Stomach smooth muscle (tissue), 2 donors: ENCODE data around the gene HDAC6.
"Not testable (repeated sequence)": the region's sequence is repeated elsewhere in the genome, so short reads cannot be mapped to it uniquely, and the experiment has no call there.

Experiments used
- H3K27ac ChIP-seq: one replicate; pipeline ENCODE4 v1.7.0; 2013; ENCODE audit warnings: mild to moderate bottlenecking, low read length, inconsistent platforms
- H3K27me3 ChIP-seq, 2 donors: one replicate each; pipeline ENCODE4 v1.7.0; 2013; ENCODE audit warnings: low read length in 2 of 2; ENCODE audit not compliant: insufficient read depth in 2 of 2, control insufficient read depth in 1 of 2
- H3K36me3 ChIP-seq, 2 donors: one replicate each; pipeline ENCODE4 v1.7.0; 2013; ENCODE audit warnings: low read length in 2 of 2; ENCODE audit not compliant: control insufficient read depth in 2 of 2, insufficient read depth in 2 of 2
- H3K4me1 ChIP-seq: one replicate; pipeline ENCODE4 v1.7.0; 2013; ENCODE audit warnings: low read length; ENCODE audit not compliant: control insufficient read depth, insufficient read depth
- H3K4me3 ChIP-seq, 2 donors: one replicate each; pipeline ENCODE4 v1.7.0; 2013; ENCODE audit warnings: low read length in 2 of 2
- H3K9ac ChIP-seq, 2 donors: one replicate each; pipeline ENCODE4 v1.7.0; 2013; ENCODE audit warnings: low read length in 2 of 2, mild to moderate bottlenecking in 1 of 2
- H3K9me3 ChIP-seq, 2 donors: one replicate each; pipeline ENCODE4 v1.7.0; 2013; ENCODE audit warnings: low read length in 2 of 2; ENCODE audit not compliant: control insufficient read depth in 2 of 2
- donor health status: healthy.
- donor health status: Pancreatic carcinoma.

HDAC6 gene

DNA sequence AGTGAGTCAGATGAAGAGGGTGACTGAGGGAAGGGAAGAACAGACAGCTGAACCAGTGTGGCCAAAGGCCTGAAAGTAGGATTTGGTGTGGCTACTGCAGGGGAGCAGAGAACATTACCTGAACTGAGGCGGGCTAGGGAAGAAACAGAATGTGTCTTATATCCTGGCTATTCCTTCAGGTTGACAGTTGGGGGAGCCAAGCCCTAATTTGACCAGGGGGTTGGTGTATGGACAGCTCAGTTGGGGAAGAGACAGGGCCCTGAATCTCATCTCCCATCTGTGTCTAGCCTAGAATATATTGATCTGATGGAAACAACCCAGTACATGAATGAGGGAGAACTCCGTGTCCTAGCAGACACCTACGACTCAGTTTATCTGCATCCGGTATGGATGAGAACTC is 4.2 kb downstream of the HDAC6 start:
- H3K4me3 ChIP-seq, result no peak overlapping the region
- H3K4me1 ChIP-seq, result peaks cover 6% of the 10 kb centered on the region
- H3K27ac ChIP-seq, result no peak overlapping the region
- H3K36me3 ChIP-seq, result peaks cover 4 to 5% of the 10 kb centered on the region in 2 donors
- H3K9me3 ChIP-seq, result no peaks in the 10 kb centered on the region
- H3K27me3 ChIP-seq, result peaks cover 0 to 2% of the 10 kb centered on the region in 2 donors
- no peak overlapping the region for H3K9ac ChIP-seq

DNA sequence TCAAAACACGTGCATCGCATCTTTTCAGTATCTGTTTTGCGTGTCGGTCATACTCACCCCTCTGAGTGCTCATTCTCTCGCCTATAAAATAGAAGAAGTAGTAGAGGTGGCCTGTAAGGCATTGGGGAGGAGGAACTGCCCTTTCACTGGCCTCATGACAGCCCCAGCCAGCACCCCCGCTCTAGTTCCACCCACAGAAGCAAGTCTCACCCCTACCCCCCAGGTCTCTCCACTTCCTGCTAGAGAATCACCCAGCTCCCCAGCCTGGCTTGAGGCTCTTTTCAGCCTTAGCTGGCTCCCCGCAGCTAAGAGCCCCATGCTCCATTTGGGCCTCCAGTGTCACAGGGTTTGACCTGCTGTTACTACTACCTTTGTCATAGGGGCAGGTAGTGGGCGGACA is 11.8 kb downstream of the HDAC6 start:
- H3K27ac ChIP-seq, result no peak overlapping the region

DNA sequence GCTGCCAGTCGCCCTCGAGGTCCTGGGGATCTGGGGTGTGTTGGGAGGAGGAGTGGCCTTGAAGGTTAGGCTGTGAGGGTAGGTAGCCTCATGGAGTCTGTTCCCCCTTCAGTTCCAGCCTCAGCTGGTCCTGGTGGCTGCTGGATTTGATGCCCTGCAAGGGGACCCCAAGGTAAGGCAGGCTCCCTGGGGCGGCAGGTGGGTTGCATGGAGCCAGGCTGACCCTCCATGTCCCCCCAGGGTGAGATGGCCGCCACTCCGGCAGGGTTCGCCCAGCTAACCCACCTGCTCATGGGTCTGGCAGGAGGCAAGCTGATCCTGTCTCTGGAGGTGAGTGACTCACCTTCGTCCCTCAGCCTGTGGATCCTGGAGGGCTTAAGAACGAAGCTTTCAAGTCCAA is 12.9 kb downstream of the HDAC6 start:
- Histone ChIP-seq H3K9me3 (no peaks in the 10 kb centered on the region), H3K36me3 (peaks cover 19 to 30% of the 10 kb centered on the region in 2 donors), H3K27ac (no peak overlapping the region), H3K27me3 (peaks cover 0 to 9% of the 10 kb centered on the region in 2 donors), H3K4me1 (no peaks in the 10 kb centered on the region), H3K4me3 (no peak overlapping the region), H3K9ac (no peak overlapping the region)

More for the DNA sequence above, 11.8 kb downstream of the HDAC6 start:
- Histone ChIP-seq H3K4me1 (no peaks in the 10 kb centered on the region), H3K9ac (no peak overlapping the region), H3K36me3 (peaks cover 16 to 27% of the 10 kb centered on the region in 2 donors), H3K9me3 (no peaks in the 10 kb centered on the region), H3K27me3 (peaks cover 0 to 9% of the 10 kb centered on the region in 2 donors), H3K4me3 (no peak overlapping the region)

DNA sequence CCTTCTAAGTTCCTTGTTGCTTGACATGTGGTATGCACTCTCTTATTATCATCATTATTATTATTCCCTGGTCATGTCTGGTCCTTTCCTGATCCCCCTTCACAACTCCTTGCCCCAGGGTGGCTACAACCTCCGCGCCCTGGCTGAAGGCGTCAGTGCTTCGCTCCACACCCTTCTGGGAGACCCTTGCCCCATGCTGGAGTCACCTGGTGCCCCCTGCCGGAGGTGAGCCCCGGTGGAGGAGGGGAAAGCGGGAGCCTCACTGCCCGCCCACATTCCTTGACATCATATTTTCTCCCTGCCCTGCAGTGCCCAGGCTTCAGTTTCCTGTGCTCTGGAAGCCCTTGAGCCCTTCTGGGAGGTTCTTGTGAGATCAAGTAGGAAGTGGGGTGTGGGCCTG is 13.4 kb downstream of the HDAC6 start:
- Histone ChIP-seq H3K27me3 (peaks cover 0 to 9% of the 10 kb centered on the region in 2 donors), H3K9me3 (no peaks in the 10 kb centered on the region), H3K4me1 (no peaks in the 10 kb centered on the region), H3K4me3 (no peak overlapping the region), H3K9ac (no peak overlapping the region), H3K36me3 (peaks cover 21 to 31% of the 10 kb centered on the region in 2 donors), H3K27ac (no peak overlapping the region)

DNA sequence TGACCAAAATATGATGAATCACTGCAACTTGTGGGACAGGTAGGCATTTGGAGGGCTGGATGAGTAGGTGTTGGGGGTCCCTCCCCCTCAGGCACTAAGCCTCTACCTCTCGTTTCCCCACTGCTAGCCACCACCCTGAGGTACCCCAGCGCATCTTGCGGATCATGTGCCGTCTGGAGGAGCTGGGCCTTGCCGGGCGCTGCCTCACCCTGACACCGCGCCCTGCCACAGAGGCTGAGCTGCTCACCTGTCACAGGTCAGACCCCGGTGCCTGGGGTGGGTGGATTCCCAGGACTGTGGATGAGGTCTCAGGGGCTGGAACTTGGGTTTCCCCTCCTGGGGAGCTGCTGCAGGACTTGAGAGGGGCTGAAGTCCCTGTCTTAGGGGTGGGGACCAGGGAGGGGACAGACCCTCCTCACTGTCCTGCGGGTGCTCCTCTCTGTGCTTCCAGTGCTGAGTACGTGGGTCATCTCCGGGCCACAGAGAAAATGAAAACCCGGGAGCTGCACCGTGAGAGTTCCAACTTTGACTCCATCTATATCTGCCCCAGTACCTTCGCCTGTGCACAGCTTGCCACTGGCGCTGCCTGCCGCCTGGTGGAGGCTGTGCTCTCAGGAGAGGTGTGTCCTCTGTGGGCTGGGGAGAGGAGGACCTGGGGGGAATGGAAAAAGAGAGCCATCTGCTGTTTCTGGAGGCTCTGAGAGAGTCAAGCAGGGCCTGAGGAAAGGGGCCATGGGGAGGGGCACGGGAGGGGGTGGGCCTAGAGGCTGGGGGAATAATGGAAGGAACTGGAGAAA is 14.3 kb downstream of the HDAC6 start:
- Histone ChIP-seq H3K4me3 (no peak overlapping the region), H3K36me3 (peaks cover 25 to 34% of the 10 kb centered on the region in 2 donors), H3K27me3 (peaks cover 0 to 9% of the 10 kb centered on the region in 2 donors), H3K9ac (no peak overlapping the region), H3K9me3 (no peaks in the 10 kb centered on the region), H3K4me1 (no peaks in the 10 kb centered on the region), H3K27ac (no peak overlapping the region)

DNA sequence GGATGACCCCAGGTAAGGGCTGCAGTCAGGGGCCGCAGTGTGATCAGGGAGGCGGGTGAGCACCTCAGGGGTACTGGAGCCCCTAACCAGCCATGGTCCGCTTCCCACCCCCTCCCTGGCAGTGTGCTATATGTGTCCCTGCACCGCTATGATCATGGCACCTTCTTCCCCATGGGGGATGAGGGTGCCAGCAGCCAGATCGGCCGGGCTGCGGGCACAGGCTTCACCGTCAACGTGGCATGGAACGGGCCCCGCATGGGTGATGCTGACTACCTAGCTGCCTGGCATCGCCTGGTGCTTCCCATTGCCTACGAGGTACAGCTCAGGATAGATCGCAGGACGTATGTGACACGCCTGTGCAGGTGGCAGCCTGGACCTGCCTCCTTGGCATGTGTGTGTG is 16.2 kb downstream of the HDAC6 start:
- Histone ChIP-seq H3K27me3 (peaks cover 0 to 9% of the 10 kb centered on the region in 2 donors), H3K9ac (no peak overlapping the region), H3K27ac (no peak overlapping the region), H3K36me3 (peaks cover 25 to 34% of the 10 kb centered on the region in 2 donors), H3K4me3 (no peak overlapping the region), H3K9me3 (no peaks in the 10 kb centered on the region), H3K4me1 (no peaks in the 10 kb centered on the region)

DNA sequence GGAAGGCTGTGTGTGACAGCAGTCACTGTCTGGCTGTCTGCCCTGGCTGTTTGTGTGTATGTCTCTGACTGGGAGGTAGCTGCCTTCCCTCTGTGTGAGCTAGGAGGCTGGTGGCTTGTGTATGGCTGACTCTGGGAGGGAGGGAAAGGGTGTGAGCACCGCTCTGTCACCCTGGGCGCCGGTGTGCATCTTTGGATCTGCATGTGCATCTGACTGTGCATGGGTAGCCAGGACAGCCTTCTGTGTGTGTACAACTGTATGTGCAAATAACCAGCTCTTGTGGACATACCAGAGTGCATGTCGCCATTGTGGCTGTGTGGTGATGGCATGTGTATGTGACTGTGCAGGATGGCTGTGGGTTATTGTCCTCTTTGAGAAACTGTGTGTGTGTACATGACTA is 17.0 kb downstream of the HDAC6 start:
- Histone ChIP-seq H3K9ac (no peak overlapping the region), H3K4me3 (no peak overlapping the region), H3K27ac (no peak overlapping the region), H3K36me3 (peaks cover 26 to 41% of the 10 kb centered on the region in 2 donors), H3K9me3 (no peaks in the 10 kb centered on the region), H3K4me1 (no peaks in the 10 kb centered on the region), H3K27me3 (peaks cover 0 to 14% of the 10 kb centered on the region in 2 donors)

DNA sequence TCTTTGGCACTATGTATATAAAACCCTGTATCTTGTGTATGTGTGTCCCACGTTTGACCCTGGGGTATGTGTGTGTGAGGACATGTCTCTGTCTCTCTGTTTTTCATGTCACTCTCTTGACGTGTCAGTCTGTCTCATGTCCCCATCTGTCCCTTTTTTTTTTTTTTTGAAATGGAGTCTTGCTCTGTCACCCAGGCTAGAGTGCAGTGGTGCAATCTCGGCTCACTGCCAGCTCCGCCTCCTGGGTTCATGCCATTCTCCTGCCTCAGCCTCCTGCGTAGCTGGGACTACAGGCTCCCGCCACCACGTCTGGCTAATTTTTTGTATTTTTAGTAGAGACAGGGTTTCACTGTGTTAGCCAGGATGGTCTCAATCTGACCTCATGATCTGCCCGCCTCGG is 17.5 kb downstream of the HDAC6 start:
- H3K27ac ChIP-seq, H3K4me3 ChIP-seq, H3K9ac ChIP-seq, H3K4me1 ChIP-seq, H3K9me3 ChIP-seq: not testable (repeated sequence)
- H3K36me3 ChIP-seq, result peaks cover 28 to 41% of the 10 kb centered on the region in 2 donors
- H3K27me3 ChIP-seq, result peaks cover 0 to 14% of the 10 kb centered on the region in 2 donors

DNA sequence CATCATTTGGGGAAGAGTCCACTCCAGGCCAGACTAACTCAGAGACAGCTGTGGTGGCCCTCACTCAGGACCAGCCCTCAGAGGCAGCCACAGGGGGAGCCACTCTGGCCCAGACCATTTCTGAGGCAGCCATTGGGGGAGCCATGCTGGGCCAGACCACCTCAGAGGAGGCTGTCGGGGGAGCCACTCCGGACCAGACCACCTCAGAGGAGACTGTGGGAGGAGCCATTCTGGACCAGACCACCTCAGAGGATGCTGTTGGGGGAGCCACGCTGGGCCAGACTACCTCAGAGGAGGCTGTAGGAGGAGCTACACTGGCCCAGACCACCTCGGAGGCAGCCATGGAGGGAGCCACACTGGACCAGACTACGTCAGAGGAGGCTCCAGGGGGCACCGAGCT is 21.2 kb downstream of the HDAC6 start:
- Histone ChIP-seq H3K9me3 (no peaks in the 10 kb centered on the region), H3K9ac (no peak overlapping the region), H3K4me1 (no peaks in the 10 kb centered on the region), H3K27ac (no peak overlapping the region), H3K4me3 (no peak overlapping the region), H3K36me3 (peaks cover 22% of the 10 kb centered on the region in 2 donors), H3K27me3 (peaks cover 0 to 5% of the 10 kb centered on the region in 2 donors)

DNA sequence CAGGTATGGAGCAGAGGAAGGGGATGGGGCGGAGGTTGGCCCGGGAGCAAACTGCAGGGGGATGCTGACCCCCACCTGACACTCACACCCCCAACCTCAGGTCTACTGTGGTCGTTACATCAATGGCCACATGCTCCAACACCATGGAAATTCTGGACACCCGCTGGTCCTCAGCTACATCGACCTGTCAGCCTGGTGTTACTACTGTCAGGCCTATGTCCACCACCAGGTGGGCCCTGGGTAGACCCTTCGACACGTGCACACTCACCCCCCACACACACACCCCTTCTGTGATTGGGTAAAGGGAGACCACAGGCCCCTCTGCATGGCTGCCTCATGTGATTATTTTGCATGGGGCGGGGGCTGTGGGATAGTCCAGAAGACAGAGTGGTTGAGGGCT is 22.2 kb downstream of the HDAC6 start:
- H3K9ac ChIP-seq, result no peak overlapping the region
- H3K36me3 ChIP-seq, result peaks cover 14 to 15% of the 10 kb centered on the region in 2 donors
- no peaks in the 10 kb centered on the region for H3K4me1 ChIP-seq
- H3K27ac ChIP-seq, result no peak overlapping the region
- H3K4me3 ChIP-seq, result no peak overlapping the region
- peaks cover 0 to 6% of the 10 kb centered on the region in 2 donors for H3K27me3 ChIP-seq
- no peaks in the 10 kb centered on the region for H3K9me3 ChIP-seq
